RPMI7951 (cell line): ENCODE data around the gene SLC27A3. TPM values are rescaled to one million over a fixed set of nuclear protein-coding genes. Genes with fewer than 3 reads are reported as not detected.

Experiments
- DNase-seq: peaks from one replicate; pipeline ENCODE4 v3.0.0-alpha.2; 2012; ENCODE audit warnings: low read depth
- total RNA-seq: library from RNA; depleted of rRNA; stranded (reverse); fragments of >200 nt; shearing (Covaris generic); gene quantifications from 2 replicates; pipeline ENCODE4 v1.2.3, GENCODE V29; 2014; rRNA removed

The SLC27A3 gene, protein sequence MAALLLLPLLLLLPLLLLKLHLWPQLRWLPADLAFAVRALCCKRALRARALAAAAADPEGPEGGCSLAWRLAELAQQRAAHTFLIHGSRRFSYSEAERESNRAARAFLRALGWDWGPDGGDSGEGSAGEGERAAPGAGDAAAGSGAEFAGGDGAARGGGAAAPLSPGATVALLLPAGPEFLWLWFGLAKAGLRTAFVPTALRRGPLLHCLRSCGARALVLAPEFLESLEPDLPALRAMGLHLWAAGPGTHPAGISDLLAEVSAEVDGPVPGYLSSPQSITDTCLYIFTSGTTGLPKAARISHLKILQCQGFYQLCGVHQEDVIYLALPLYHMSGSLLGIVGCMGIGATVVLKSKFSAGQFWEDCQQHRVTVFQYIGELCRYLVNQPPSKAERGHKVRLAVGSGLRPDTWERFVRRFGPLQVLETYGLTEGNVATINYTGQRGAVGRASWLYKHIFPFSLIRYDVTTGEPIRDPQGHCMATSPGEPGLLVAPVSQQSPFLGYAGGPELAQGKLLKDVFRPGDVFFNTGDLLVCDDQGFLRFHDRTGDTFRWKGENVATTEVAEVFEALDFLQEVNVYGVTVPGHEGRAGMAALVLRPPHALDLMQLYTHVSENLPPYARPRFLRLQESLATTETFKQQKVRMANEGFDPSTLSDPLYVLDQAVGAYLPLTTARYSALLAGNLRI
- total RNA-seq: 7.4 and 7.5 TPM in 2 replicates

GRCh38 chr1:153774780-153775457, at the start of gene SLC27A3:
Gene SLC27A3 (plus strand): TSS chr1:153775407. CDS start chr1:153775498, 91 bp downstream.
- DNase-seq: peak; percentile 44

- DNase-seq: peak; percentile 100
Measured at GRCh38 chr1:153727463-153728304, 47.5 kb upstream of the SLC27A3 start, which contains the start of gene INTS3. Gene INTS3 (plus strand): TSS chr1:153728050. CDS start chr1:153728635, 585 bp downstream.

DNA sequence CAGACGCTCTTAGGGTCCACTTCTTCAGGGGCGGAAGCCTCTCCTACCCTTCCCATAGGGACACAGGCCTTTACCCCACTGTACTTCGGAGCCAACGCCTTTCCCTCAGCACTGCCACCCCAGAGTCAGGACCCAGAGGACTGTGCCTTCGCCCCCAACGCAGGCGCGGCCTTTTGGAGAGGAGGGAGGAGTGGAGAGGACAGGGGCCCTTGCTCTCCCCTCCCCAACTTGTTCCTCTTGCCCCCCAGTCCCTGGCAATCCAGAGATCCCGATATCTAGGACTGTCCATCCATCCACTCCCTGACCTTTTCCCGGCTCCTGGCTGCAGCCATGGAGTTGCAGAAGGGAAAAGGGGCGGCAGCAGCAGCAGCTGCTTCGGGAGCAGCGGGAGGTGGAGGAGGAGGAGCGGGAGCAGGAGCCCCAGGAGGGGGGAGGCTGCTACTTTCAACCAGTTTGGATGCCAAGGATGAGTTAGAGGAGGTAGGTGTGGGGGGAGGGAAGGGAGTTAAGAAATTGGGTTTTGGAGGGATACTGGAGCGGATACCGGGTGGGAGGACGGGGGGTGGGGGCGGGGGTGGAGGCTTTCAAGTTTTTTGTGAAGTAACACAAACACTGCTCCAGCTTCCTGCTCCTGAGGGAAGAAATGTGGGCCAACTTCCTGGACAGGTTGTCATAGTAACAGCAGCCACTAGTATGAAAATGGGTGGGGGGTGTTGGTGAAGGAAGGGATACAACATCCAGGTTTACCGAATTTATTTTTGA, 46.7 kb upstream of the SLC27A3 start:
- peak; percentile 40 for DNase-seq

- DNase-seq: no peak
Measured at GRCh38 chr1:153730468-153730988, 44.7 kb upstream of the SLC27A3 start.

GRCh38 chr1:153733970-153734369, 41.2 kb upstream of the SLC27A3 start:
- DNase-seq: no peak

GRCh38 chr1:153734396-153735089, 40.7 kb upstream of the SLC27A3 start:
- no peak for DNase-seq

GRCh38 chr1:153735090-153735420, 40.2 kb upstream of the SLC27A3 start:
- no peak for DNase-seq

DNA sequence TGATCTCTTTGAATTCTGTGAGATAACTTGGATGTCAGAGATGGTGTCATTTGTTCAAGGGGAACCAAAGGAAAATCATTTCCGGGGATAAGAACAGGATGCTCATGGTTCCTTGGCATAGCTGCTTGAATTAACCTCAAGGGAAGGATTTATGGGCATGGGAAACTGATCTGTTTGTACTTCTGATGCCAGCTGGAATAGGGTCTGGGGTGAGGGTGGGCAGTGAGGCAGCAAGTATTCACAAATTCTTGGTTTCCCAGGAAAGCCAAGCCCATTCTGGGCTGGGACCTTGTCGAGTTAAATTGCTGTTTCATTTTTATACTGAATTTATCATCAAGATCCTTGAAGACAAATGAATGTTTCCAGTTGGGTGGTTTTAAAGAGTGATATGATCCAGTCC, 33.2 kb upstream of the SLC27A3 start:
- DNase-seq: no peak

- no peak for DNase-seq
Measured at GRCh38 chr1:153742411-153743142, 32.6 kb upstream of the SLC27A3 start.

- no peak for DNase-seq
Measured at GRCh38 chr1:153745417-153745816, 29.8 kb upstream of the SLC27A3 start.

- no peak for DNase-seq
Measured at GRCh38 chr1:153746174-153746573, 29.0 kb upstream of the SLC27A3 start.

DNA sequence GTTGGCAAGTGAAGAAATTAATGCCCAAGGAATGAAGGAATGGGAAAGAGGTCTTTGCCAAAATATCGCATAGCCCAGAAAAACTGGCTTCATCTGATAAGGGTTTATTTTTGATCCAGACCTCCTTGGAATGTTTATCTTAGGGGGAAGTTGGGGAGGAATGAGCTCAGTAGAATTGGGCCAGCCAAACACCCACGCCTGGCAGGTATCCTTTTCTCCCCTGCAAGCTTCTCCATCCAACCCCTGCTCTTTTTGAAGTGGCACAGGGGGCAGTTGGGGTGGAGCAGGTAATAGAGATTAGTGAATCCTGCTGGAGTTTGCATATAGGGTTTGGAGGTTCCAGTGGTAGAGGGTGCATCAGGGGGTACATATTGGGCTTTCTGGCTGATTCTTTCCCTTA, 26.3 kb upstream of the SLC27A3 start:
- no peak for DNase-seq

DNA sequence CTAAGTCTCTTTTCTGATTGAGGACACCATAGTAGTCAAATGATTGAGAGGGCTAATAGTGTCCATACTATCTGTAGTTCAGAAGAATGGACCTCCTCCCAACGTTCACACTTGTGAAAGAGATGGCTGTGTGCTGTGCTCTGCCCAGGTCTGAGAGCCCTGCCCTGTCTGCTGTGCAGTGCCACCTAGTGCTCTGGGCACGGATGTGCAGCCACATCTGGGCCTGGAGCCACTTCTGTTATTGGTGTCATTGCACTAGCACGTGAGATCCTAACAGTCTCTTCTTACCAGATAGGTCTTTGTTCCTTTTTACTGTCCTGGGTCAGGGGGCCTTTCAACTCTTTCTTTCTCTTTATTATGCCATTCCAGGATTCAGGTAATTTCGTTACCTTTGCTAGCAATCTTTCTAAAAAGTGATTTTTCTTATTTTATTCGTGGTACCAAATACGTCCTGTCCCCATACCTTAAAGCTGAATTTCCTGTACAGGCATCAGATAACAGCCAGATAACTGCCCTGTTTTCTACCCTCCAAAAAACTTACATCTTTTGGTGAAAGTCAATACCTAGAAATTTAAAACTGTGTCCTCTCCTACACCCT, 25.7 kb upstream of the SLC27A3 start:
- DNase-seq: peak; percentile 69

DNA sequence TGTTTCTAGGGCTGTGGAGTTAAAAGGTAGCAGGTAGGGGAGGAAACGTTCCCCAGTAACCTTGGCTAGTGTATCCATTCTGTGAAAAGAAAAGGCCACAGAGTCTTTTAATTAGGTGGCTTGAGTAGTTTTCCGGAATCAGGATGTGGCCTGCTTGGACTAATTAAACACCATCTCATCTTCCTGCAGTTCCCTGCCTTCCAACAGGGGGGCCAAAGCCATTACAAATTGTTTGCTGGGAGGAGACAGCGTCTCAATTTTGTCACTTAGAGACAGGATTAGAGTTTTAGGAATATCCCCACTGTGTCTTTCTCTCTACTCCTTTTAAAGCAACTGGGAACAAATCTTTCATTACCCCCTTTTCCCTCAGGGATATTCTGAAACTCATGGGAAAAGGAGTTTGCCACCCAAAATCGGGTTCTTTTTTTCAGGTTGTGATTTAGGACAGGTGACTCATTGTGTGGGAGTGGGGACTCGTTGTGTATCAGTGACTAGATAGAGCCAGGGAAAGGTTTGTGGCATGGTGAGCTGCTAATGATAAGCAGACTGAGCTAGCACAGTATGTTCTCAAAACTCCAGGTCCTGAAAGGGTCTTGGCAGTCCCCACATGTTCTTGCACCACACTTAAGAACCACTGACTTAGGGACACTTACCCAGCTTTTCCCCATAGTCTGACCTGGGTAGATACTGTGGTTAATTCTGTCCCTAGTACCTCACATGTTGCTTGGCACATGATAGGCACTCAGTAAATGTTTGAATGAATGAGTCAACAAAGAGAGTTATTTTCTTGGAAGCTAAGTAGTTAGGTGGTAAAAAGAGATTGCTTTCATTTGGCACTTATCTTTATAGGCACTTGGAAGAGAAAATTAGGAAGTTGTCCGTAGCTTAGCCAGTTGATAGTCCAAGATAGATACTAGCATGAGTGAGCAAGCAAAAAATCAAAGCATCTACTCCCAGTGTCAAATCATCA, 24.9 kb upstream of the SLC27A3 start:
- DNase-seq: no peak

DNA sequence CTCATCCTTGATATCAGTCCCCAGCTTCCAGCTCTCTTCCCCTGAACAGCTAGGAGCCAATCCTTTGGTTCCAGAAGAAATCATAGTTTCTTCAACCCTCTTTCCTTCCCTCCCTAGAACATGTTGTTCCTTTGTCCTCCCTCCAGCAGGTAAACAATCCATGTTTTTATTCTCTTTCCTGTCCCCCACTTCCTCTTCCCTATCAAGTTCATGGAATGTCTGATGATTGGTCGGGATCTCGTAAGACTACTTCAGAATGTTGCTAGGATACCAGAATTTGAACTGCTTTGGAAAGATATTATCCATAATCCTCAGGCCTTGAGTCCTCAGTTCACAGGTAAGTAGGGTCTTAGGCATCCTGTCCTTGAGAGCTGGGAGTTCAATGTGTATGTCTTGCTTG, 23.1 kb upstream of the SLC27A3 start:
- no peak for DNase-seq

- no peak for DNase-seq
Measured at GRCh38 chr1:153752571-153753195, 22.5 kb upstream of the SLC27A3 start.

GRCh38 chr1:153754266-153754665, 20.9 kb upstream of the SLC27A3 start:
- DNase-seq: no peak
